Cortex of kidney (tissue), 1 donor: ENCODE data around the gene UGGT2.
"Not testable (repeated sequence)": the region's sequence is repeated elsewhere in the genome, so short reads cannot be mapped to it uniquely, and the experiment has no call there.

Experiments used
- DNase-seq: peaks from one replicate; lab custom pipeline; 2025; lab: John Stamatoyannopoulos, UW

Gene UGGT2

DNA sequence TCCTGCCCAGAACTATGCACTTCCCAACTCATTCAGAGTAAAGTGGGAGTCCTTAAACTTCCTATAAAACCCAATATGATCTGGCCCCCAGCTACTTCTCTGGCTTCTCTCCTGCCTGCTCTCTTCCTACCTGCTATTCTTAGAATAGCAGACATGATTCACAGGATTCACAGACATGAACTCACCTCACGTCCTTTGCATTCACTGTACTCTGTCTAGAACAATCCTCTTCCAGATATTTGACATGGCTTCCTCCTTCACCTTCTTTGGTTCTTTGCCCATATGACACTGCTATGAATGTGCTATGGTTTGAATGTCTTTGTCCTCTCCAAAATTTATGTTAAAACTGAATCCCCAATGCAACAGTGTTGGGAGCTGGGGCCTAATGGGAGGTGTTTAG is 154.9 kb downstream of the UGGT2 start:
- DNase-seq = no peak

- DNase-seq = no peak
These were observed 156.9 kb downstream of the UGGT2 start for GRCh38 chr13:95896301-95896700.

- DNase-seq = no peak
These were observed 159.3 kb downstream of the UGGT2 start for GRCh38 chr13:95893861-95894260.

GRCh38 chr13:95882121-95882520 is 171.1 kb downstream of the UGGT2 start:
- DNase-seq = no peak

DNA sequence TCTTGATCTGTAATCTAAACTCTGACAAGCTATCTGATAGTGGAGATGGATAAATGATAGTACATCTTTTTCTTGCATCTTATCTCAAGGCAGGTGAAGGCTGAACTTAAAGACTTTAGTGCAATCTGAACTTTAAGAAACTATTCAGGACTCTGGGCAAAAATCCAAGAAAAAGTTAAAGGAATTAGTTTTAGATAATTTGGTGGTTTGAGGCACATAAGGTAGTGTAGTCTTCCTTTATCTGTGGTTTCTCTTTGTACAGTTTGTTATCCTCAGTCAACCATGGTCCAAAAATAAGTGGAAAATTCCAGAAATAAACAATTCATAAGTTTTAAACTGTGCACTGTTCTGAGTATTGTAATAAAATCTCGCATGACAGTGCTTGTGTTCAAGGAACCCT is 172.9 kb downstream of the UGGT2 start:
- DNase-seq = no peak

DNA sequence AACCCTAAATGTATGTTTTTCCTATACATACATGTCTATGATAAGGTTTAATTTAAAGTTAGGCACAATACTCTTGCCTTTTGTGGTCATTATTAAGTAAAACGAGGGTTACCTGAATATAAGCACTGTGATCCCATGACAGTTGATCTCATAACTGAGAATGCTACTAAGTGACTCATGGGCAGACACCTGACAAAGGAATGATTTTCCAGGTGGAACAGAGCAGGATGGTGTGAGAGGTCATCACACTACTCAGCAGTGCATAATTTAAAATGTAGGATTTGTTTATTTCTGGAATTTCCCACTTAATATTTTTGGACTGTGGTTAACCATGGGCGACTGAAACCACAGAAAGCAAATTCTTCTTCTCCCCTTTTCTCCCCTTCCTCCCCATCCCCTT is 178.9 kb downstream of the UGGT2 start:
- no peak for DNase-seq

GRCh38 chr13:95870421-95870820 is 182.8 kb downstream of the UGGT2 start:
- DNase-seq = no peak

GRCh38 chr13:95865080-95865615 is 188.1 kb downstream of the UGGT2 start:
- no peak for DNase-seq

DNA sequence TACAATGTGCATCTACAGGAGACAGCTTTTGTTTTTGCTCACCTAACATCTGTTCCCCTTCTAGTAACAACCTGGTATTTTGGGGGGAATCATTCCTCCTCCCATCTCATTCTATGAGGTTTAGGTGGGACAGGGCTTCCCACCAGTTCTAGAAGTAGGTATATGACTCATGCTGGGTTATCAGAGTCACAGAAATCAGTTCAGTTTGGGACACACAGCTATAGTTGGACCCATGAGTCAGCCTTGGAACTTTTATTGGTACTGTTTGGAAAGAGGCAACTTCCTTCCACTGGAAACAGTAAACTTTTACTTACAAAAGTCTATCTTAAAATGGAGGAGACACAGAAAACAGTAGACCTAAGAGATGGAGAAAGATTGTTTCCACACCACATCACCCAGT is 190.8 kb downstream of the UGGT2 start:
- DNase-seq = no peak

DNA sequence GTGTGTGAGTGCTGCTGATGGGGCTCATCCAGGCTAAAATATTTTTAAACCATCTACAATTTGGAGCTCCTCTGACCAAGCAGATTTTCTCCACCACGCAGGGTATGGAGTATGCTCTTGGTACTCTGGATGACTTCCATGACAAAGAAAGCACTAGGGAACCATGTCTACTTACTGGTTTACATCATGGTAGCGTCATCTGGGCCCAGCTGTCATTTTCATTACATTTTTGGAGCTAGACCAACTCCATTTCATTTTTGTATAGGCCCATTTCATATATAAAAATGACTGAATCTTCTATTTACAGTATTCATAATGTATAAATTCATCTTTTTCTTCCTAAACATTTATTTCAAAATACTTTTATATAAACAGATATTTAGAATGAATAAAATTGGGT is 191.9 kb downstream of the UGGT2 start:
- DNase-seq = no peak

- DNase-seq = no peak
These were observed 194.7 kb downstream of the UGGT2 start for GRCh38 chr13:95858286-95859075.

GRCh38 chr13:95845656-95846055 is 207.5 kb downstream of the UGGT2 start:
- DNase-seq = not testable (repeated sequence)

DNA sequence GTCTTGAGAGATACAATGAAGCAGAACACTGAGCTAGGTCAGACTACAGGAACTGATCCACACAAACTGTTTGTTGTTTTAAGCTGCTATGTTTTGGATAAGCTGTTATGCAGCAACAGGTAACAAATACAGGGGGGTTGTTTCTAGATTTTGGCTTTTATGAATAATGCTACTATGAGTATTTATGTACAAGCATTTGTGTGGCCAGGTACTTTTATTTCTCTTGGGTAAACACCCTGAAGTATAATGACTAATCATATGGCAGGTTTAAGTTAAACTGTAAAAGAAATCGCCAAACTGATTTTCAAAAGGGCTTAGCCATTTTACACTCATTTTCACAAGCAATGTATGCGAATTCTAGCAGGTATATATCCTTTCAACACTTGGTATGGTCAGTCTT is 210.3 kb downstream of the UGGT2 start:
- no peak for DNase-seq

GRCh38 chr13:95841894-95842293 is 211.3 kb downstream of the UGGT2 start:
- DNase-seq = no peak

GRCh38 chr13:95834134-95834765 is 219.0 kb downstream of the UGGT2 start:
- DNase-seq = no peak

DNA sequence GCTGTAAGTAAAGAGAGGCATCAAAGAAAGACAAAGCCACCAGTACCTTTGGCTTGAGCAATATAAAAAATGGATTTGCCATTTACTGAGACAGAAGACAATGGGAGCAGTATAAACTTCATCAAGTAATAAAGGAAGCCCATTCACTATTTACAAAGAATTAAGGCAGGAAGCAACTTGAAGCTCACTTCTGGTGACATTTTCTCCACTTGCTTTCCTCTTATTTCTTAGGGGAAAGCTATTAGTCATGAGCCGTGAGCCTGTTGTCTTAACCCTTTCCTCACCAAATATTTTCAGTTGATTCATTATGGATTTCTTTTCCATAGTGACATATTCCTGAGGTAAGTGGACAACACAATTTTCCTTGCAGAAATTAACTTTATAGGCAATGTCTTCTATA is 219.5 kb downstream of the UGGT2 start:
- no peak for DNase-seq

GRCh38 chr13:95833126-95833525 is 220.1 kb downstream of the UGGT2 start:
- no peak for DNase-seq

DNA sequence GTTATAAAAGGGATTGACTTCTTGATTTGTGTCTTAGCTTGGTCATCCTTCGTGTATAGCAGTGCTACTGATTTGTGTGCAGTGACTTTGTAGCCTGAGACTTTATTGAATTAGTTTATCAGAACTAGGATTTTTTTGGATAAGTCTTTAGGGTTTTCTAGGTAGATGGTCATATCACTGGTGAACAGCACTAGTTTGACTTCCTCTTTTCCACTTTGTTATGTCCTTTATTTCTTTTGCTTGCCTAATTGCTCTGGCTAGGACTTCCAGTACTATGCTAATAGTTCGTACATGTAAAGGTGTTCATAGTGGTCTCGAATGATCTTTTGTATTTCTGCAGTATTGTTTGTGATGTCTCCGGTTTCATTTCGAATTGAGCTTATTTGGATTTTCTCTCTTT is 230.9 kb downstream of the UGGT2 start:
- no peak for DNase-seq

- DNase-seq = no peak
These were observed 238.7 kb downstream of the UGGT2 start for GRCh38 chr13:95814495-95814894.

DNA sequence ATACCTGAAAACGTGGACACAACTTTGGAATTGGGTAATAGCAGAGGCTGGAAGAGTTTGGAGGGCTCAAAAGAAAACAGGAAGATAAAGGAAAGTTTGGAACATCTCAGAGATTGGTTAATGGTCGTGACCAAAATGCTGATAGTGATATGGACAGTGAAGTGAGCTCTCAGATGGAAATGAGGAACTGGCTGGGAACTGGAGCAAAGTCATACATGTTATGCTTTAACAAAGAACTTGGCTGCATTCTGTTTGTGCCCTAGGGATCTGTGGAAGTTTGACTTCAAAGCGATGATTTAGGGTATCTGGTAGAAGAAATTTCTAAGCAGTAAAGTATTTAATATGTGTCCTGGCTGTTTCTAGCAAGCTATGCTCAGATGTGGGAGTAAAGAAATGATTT is 240.1 kb downstream of the UGGT2 start:
- no peak for DNase-seq

GRCh38 chr13:95809429-95809828 is 243.8 kb downstream of the UGGT2 start:
- DNase-seq = no peak

GRCh38 chr13:95805921-95806320 is 247.3 kb downstream of the UGGT2 start:
- no peak for DNase-seq

DNA sequence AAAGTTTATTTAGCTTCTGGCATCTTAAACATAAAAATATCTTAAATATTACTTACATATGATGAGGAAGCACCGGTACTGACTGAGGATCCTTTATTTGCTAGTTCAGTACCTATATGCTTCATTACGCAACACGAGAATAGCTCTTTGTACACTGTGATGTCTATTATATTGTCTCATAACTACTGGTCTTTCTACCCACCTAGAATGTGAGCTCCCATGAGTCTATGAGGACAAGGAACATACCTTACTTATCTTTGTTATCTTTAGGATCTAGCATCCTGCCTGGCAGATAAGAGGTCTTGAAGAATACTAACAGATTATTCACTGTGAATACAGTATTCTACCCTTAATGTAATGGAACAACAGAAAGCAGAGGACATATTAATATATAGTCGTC is 251.4 kb downstream of the UGGT2 start:
- DNase-seq = no peak

GRCh38 chr13:95800436-95800835 is 252.8 kb downstream of the UGGT2 start:
- no peak for DNase-seq
